Neuronal stem cell (in vitro differentiated cells): ENCODE measurements around the gene B3GNT5.

ENCODE experiments used
- DNase-seq: peaks from one replicate; pipeline ENCODE4 v3.0.0-alpha.2; 2013; ENCODE audit warnings: low spot score
- H2AFZ ChIP-seq: one replicate; pipeline ENCODE4 v1.6.1; 2013; ENCODE audit warnings: mild to moderate bottlenecking, low read length, inconsistent platforms
- H2AK5ac ChIP-seq: 2 replicates; pipeline ENCODE4 v1.6.1; 2013; ENCODE audit warnings: low read depth, mild to moderate bottlenecking, inconsistent platforms, low read length, moderate library complexity, mixed read lengths
- H2BK120ac ChIP-seq: 2 replicates; pipeline ENCODE4 v1.6.1; 2013; ENCODE audit warnings: low read depth, mild to moderate bottlenecking, inconsistent platforms, low read length, moderate library complexity, mixed read lengths
- H2BK12ac ChIP-seq: one replicate; pipeline ENCODE4 v1.6.1; 2013; ENCODE audit warnings: low read length, inconsistent platforms
- H2BK15ac ChIP-seq: 2 replicates; pipeline ENCODE4 v1.6.1; 2013; ENCODE audit warnings: mild to moderate bottlenecking, low read length, inconsistent platforms, mixed read lengths
- H2BK5ac ChIP-seq: one replicate; pipeline ENCODE4 v1.6.1; 2013; ENCODE audit warnings: inconsistent platforms, mild to moderate bottlenecking, low read length, moderate library complexity
- H3K14ac ChIP-seq: one replicate; pipeline ENCODE4 v1.6.1; 2013; ENCODE audit warnings: low read length, inconsistent platforms
- H3K18ac ChIP-seq: 2 replicates; pipeline ENCODE4 v1.6.1; 2013; ENCODE audit warnings: low read length, inconsistent platforms
- H3K23ac ChIP-seq: 2 replicates; pipeline ENCODE4 v1.6.1; 2013; ENCODE audit warnings: low read depth, mild to moderate bottlenecking, mixed read lengths, low read length, inconsistent platforms; ENCODE audit not compliant: poor library complexity
- H3K27ac ChIP-seq: replicated peaks from 3 replicates; pipeline ENCODE4 v1.5.1; 2013; ENCODE audit warnings: low read length, inconsistent platforms
- H3K27me3 ChIP-seq, 3 experiments: 2 replicates each; pipeline ENCODE4 v1.6.1; 2013; ENCODE audit warnings: low read length in 3 of 3, mild to moderate bottlenecking in 2 of 3, inconsistent platforms in 1 of 3, low read depth in 1 of 3, mixed read lengths in 1 of 3, moderate library complexity in 1 of 3; ENCODE audit not compliant: control insufficient read depth in 3 of 3, insufficient read depth in 3 of 3
- H3K36me3 ChIP-seq, 2 donors: replicated peaks in 1 of 2; 2 replicates each; pipeline ENCODE4 v1.6.1; 2013; ENCODE audit warnings: low read length in 2 of 2; ENCODE audit not compliant: control insufficient read depth in 2 of 2, insufficient read depth in 2 of 2
- H3K4ac ChIP-seq: 2 replicates; pipeline ENCODE4 v1.6.1; 2013; ENCODE audit warnings: inconsistent platforms, mild to moderate bottlenecking, low read length, moderate library complexity
- H3K4me1 ChIP-seq, 2 donors: 1 replicate in 1 of 2; 2 replicates in 1 of 2; pipeline ENCODE4 v1.6.1; 2013; ENCODE audit warnings: low read length in 2 of 2, low read depth in 1 of 2; ENCODE audit not compliant: control insufficient read depth in 2 of 2, insufficient read depth in 1 of 2
- H3K4me2 ChIP-seq: one replicate; pipeline ENCODE4 v1.6.1; 2013; ENCODE audit warnings: mild to moderate bottlenecking, low read length, inconsistent platforms; ENCODE audit not compliant: insufficient read depth, poor library complexity, severe bottlenecking
- H3K4me3 ChIP-seq, 2 donors: 2 replicates each; pipeline ENCODE4 v1.5.1; 2013; ENCODE audit warnings: low read length in 2 of 2, mild to moderate bottlenecking in 2 of 2, inconsistent platforms in 1 of 2, moderate library complexity in 1 of 2
- H3K79me1 ChIP-seq: one replicate; pipeline ENCODE4 v1.6.1; 2013; ENCODE audit warnings: low read depth, mild to moderate bottlenecking, inconsistent platforms, low read length, moderate library complexity
- H3K9ac ChIP-seq: one replicate; pipeline ENCODE4 v1.6.1; 2013; ENCODE audit warnings: mild to moderate bottlenecking, low read depth, low read length, inconsistent platforms; ENCODE audit not compliant: poor library complexity
- H3K9me3 ChIP-seq, 2 donors: replicated peaks in 1 of 2; 2 replicates each; pipeline versions ENCODE3 to v1.6.1; 2013; ENCODE audit warnings: low read length in 2 of 2, mild to moderate bottlenecking in 2 of 2, inconsistent platforms in 1 of 2, low read depth in 1 of 2, mixed read lengths in 1 of 2, moderate library complexity in 1 of 2; ENCODE audit not compliant: control insufficient read depth in 2 of 2, insufficient read depth in 1 of 2
- H4K8ac ChIP-seq: one replicate; pipeline ENCODE4 v1.6.1; 2013; ENCODE audit warnings: low read depth, mild to moderate bottlenecking, inconsistent platforms, low read length, moderate library complexity
- H4K91ac ChIP-seq: one replicate; pipeline ENCODE4 v1.6.1; 2013; ENCODE audit warnings: low read length, low read depth, mild to moderate bottlenecking, inconsistent platforms; ENCODE audit not compliant: poor library complexity
- WGBS, 2 donors: extraction: QIAGEN DNeasy Blood & Tissue Kit; methylation state at CpG; one replicate each; pipeline ENCODE4 v1.1.7; 2013; ENCODE audit warnings: missing lambda C conversion rate in 2 of 2, mixed read lengths in 1 of 2; ENCODE audit not compliant: insufficient read length in 2 of 2, insufficient replicate concordance in 1 of 2; ENCODE audit errors: extremely low coverage in 2 of 2; 5-methylcytosine and 5-hydroxymethylcytosine counted together

Gene B3GNT5

GRCh38 chr3:183306798-183307671, 54.0 kb downstream of the B3GNT5 start:
- Histone ChIP-seq H3K23ac (no peak overlapping the region), H3K9me3 (no peaks in the 10 kb centered on the region), H2AK5ac (no peak overlapping the region), H3K4me3 (no peak overlapping the region), H3K27ac (no peak overlapping the region), H3K79me1 (no peaks in the 10 kb centered on the region), H2BK15ac (no peak overlapping the region), H3K9ac (no peak overlapping the region), H2AFZ (peak overlapping the region; percentile 38), H3K18ac (no peak overlapping the region), H3K36me3 (no peaks in the 10 kb centered on the region), H2BK120ac (no peak overlapping the region), H3K14ac (no peak overlapping the region), H4K8ac (no peak overlapping the region), H3K4ac (no peak overlapping the region), H3K27me3 (no peaks in the 10 kb centered on the region), H2BK5ac (no peak overlapping the region), H3K4me2 (no peak overlapping the region), H2BK12ac (no peak overlapping the region), H4K91ac (no peak overlapping the region), H3K4me1 (peaks cover 0 to 2% of the 10 kb centered on the region in 2 donors)
- DNase-seq, result no peak
- whole genome bisulfite sequencing, 2 donors, result no CpG with 5 or more reads among the region's 9 CpGs

- no peak overlapping the region for H3K4ac ChIP-seq
- no peak for DNase-seq
Observed at GRCh38 chr3:183307749-183308148, 54.7 kb downstream of the B3GNT5 start.

GRCh38 chr3:183308751-183309150, 55.7 kb downstream of the B3GNT5 start:
- H3K4me1 ChIP-seq, result peaks cover 1 to 3% of the 10 kb centered on the region in 2 donors
- H3K14ac ChIP-seq, result no peak overlapping the region
- H3K4me2 ChIP-seq, result no peak overlapping the region
- H2BK120ac ChIP-seq, result no peak overlapping the region
- H2BK15ac ChIP-seq, result no peak overlapping the region
- no peaks in the 10 kb centered on the region for H3K9me3 ChIP-seq
- H3K27ac ChIP-seq, result no peak overlapping the region
- H2AFZ ChIP-seq, result no peak overlapping the region
- H3K18ac ChIP-seq, result no peak overlapping the region
- no peak overlapping the region for H2AK5ac ChIP-seq
- no peak overlapping the region for H2BK12ac ChIP-seq
- DNase-seq, result no peak
- H3K23ac ChIP-seq, result no peak overlapping the region
- H3K4me3 ChIP-seq, result no peak overlapping the region
- H3K36me3 ChIP-seq, result no peaks in the 10 kb centered on the region
- H2BK5ac ChIP-seq, result no peak overlapping the region
- no peak overlapping the region for H4K91ac ChIP-seq
- peaks cover 0 to 6% (median 0%) of the 10 kb centered on the region in 3 experiments for H3K27me3 ChIP-seq
- no peaks in the 10 kb centered on the region for H3K79me1 ChIP-seq
- no peak overlapping the region for H3K4ac ChIP-seq
- no peak overlapping the region for H3K9ac ChIP-seq
- no peak overlapping the region for H4K8ac ChIP-seq
- no CpG with 5 or more reads among the region's 5 CpGs for WGBS, 2 donors

More at GRCh38 chr3:183307749-183308148, 54.7 kb downstream of the B3GNT5 start:
- Histone ChIP-seq H2AFZ (no peak overlapping the region), H2BK15ac (no peak overlapping the region), H3K4me1 (peaks cover 0 to 2% of the 10 kb centered on the region in 2 donors), H4K8ac (no peak overlapping the region), H2BK5ac (no peak overlapping the region), H4K91ac (no peak overlapping the region), H3K79me1 (no peaks in the 10 kb centered on the region), H2BK120ac (no peak overlapping the region), H3K18ac (no peak overlapping the region), H3K9ac (no peak overlapping the region), H2BK12ac (no peak overlapping the region), H3K9me3 (no peaks in the 10 kb centered on the region), H3K4me3 (no peak overlapping the region), H3K4me2 (no peak overlapping the region), H3K36me3 (no peaks in the 10 kb centered on the region), H3K14ac (no peak overlapping the region), H3K27ac (no peak overlapping the region), H2AK5ac (no peak overlapping the region), H3K23ac (no peak overlapping the region), H3K27me3 (peaks cover 0 to 5% (median 0%) of the 10 kb centered on the region in 3 experiments)
- WGBS, 2 donors, result no CpG with 5 or more reads among the region's 2 CpGs

GRCh38 chr3:183309276-183309675, 56.2 kb downstream of the B3GNT5 start:
- H3K4me3 ChIP-seq, result no peak overlapping the region
- no CpG with 5 or more reads among the region's 5 CpGs for WGBS, 2 donors
- H3K36me3 ChIP-seq, result no peaks in the 10 kb centered on the region

More at GRCh38 chr3:183309276-183309675, 56.2 kb downstream of the B3GNT5 start:
- Histone ChIP-seq H2BK5ac (no peak overlapping the region), H3K27ac (no peak overlapping the region), H2BK120ac (no peak overlapping the region), H3K9me3 (no peaks in the 10 kb centered on the region), H3K79me1 (no peaks in the 10 kb centered on the region), H3K14ac (no peak overlapping the region), H3K23ac (no peak overlapping the region), H4K8ac (no peak overlapping the region), H3K4me2 (no peak overlapping the region), H2AFZ (no peak overlapping the region), H4K91ac (no peak overlapping the region), H3K4me1 (peaks cover 2 to 4% of the 10 kb centered on the region in 2 donors), H3K4ac (no peak overlapping the region), H2BK15ac (no peak overlapping the region), H2AK5ac (no peak overlapping the region), H2BK12ac (no peak overlapping the region), H3K9ac (no peak overlapping the region), H3K18ac (no peak overlapping the region), H3K27me3 (peaks cover 0 to 6% (median 0%) of the 10 kb centered on the region in 3 experiments)
- no peak for DNase-seq
